HepG2 (cell line): ENCODE results near the gene PDE4C. TPM values are rescaled to one million over a fixed set of nuclear protein-coding genes. Genes with fewer than 3 reads are reported as not detected.

Source experiments
- ATAC-seq: fragments of 200-7000 bp; cut with Tn5 transposase; 3 replicates; pipeline ENCODE4 v1.9.1; 2020; ENCODE audit warnings: mild to moderate bottlenecking, moderate library complexity
- BruUV-seq: library from RNA; stranded (reverse); fragments of 400-500 nt; replicated peaks from 2 replicates; lab custom pipeline; 2021; lab: Mats Ljungman, UMichigan
- CTCF ChIA-PET: fragments of 300-600 bp; formaldehyde crosslinking; extraction: SDS; loops from one replicate; lab custom pipeline; 2021; ENCODE audit warnings: low total read pairs, inconsistent platforms, low intra/inter-chr PET ratio; lab: Yijun Ruan, JAX
- POLR2A ChIA-PET: fragments of 350-600 bp; sonication (Branson Sonifier 250); formaldehyde crosslinking; loops from one replicate; lab custom pipeline; 2020; ENCODE audit warnings: antibody characterized with exemption, inconsistent platforms; lab: Yijun Ruan, JAX
- DNase-seq: peaks from one replicate; pipeline ENCODE4 v3.0.0-alpha.2; 2015; ENCODE audit warnings: low spot score
- FAIRE-seq: peaks from 3 replicates; lab custom pipeline; 2011; peaks lifted over from hg19 to GRCh38; lab: Jason Lieb, UNC
- H2AFZ ChIP-seq: one replicate; pipeline ENCODE4 v1.6.1; 2011; ENCODE audit warnings: low read length, inconsistent platforms
- H3K27ac ChIP-seq: fragments of 300-600 bp; 3 replicates; pipeline ENCODE4 v1.8.0; 2011; ENCODE audit warnings: mixed run types, mild to moderate bottlenecking, mixed read lengths, low read length, inconsistent platforms; ENCODE audit not compliant: insufficient read depth; ENCODE audit errors: extremely low read length
- H3K27me3 ChIP-seq, 2 experiments: fragments of 200-600 bp in 1 of 2; 2 replicates in 1 of 2; 3 replicates in 1 of 2; pipeline versions ENCODE4 v1.6.0 to v1.8.0; 2011; ENCODE audit warnings: low read length in 2 of 2, mild to moderate bottlenecking in 2 of 2, moderate library complexity in 2 of 2, inconsistent platforms in 1 of 2; ENCODE audit not compliant: insufficient read depth in 2 of 2, control insufficient read depth in 1 of 2
- H3K36me3 ChIP-seq, 2 experiments: fragments of 200-600 bp in 1 of 2; replicated peaks in 1 of 2; 2 replicates in 1 of 2; 3 replicates in 1 of 2; pipeline versions ENCODE4 v1.5.1 to v1.8.0; 2011; ENCODE audit warnings: low read length in 2 of 2, inconsistent platforms in 1 of 2; ENCODE audit not compliant: insufficient read depth in 2 of 2, control insufficient read depth in 1 of 2
- H3K4me1 ChIP-seq: 2 replicates; pipeline ENCODE4 v1.5.1; 2012; ENCODE audit warnings: low read length, inconsistent platforms; ENCODE audit not compliant: insufficient read depth
- H3K4me2 ChIP-seq: 2 replicates; pipeline ENCODE4 v1.6.0; 2011; ENCODE audit warnings: low read depth, low read length, inconsistent platforms
- H3K4me3 ChIP-seq, 3 experiments: fragments of 200-600 bp in 1 of 3; sonication (generic), shearing (Covaris generic) in 1 of 3; replicated peaks in 1 of 3; 2 replicates each; pipeline ENCODE4 v1.5.1; 2011 to 2016; ENCODE audit warnings: low read length in 3 of 3, inconsistent platforms in 2 of 3, low read depth in 2 of 3, mild to moderate bottlenecking in 2 of 3, control low read depth in 1 of 3, mixed read lengths in 1 of 3; ENCODE audit not compliant: insufficient read depth in 1 of 3
- H3K79me2 ChIP-seq: one replicate; pipeline ENCODE4 v1.6.1; 2011; ENCODE audit warnings: low read length, inconsistent platforms; ENCODE audit not compliant: insufficient read depth
- H3K9ac ChIP-seq: 2 replicates; pipeline ENCODE4 v1.6.0; 2011; ENCODE audit warnings: mild to moderate bottlenecking, low read depth, low read length, inconsistent platforms; ENCODE audit not compliant: insufficient read depth
- H3K9me3 ChIP-seq: 2 replicates; pipeline ENCODE4 v1.5.1; 2012; ENCODE audit warnings: mild to moderate bottlenecking, low read length
- H4K20me1 ChIP-seq: 2 replicates; pipeline ENCODE4 v1.6.0; 2011; ENCODE audit warnings: inconsistent platforms, mild to moderate bottlenecking, low read length, moderate library complexity; ENCODE audit not compliant: insufficient read depth
- ATAD3A ChIP-seq: sonication (generic); formaldehyde crosslinking; IDR thresholded peaks from 2 replicates; pipeline ENCODE4 v1.4.0; 2020; ENCODE audit warnings: missing genetic modification reagents
- ATF7 ChIP-seq, 2 experiments: fragments of 450-650 bp in 1 of 2; sonication (generic) in 1 of 2; formaldehyde crosslinking in 1 of 2; IDR thresholded peaks; 2 replicates each; pipeline versions ENCODE4 v1.4.0 to v1.6.1; 2016 to 2020; ENCODE audit warnings: antibody characterized with exemption in 1 of 2, mild to moderate bottlenecking in 1 of 2, missing genetic modification reagents in 1 of 2
- CREB1 ChIP-seq, 2 experiments: fragments of 450-650 bp in 1 of 2; IDR thresholded peaks; 2 replicates each; pipeline ENCODE4 v1.6.1; 2016 to 2017; ENCODE audit warnings: control low read depth in 1 of 2, mild to moderate bottlenecking in 1 of 2, missing compliant biosample characterization in 1 of 2, missing genetic modification characterization in 1 of 2
- DRAP1 ChIP-seq: IDR thresholded peaks from 2 replicates; pipeline ENCODE4 v1.6.1; 2016; ENCODE audit warnings: missing genetic modification reagents, missing compliant biosample characterization
- FOXA1 ChIP-seq, 2 experiments: fragments of 450-650 bp in 1 of 2; sonication (generic) in 1 of 2; formaldehyde crosslinking in 1 of 2; IDR thresholded peaks; 2 replicates each; pipeline versions ENCODE4 v1.4.0 to v1.6.1; 2016 to 2020; ENCODE audit warnings: missing genetic modification reagents in 1 of 2
- KAT8 ChIP-seq: IDR thresholded peaks from 2 replicates; pipeline ENCODE4 v1.6.1; 2016; ENCODE audit warnings: missing genetic modification reagents, missing compliant biosample characterization
- MIER3 ChIP-seq: IDR thresholded peaks from 2 replicates; pipeline ENCODE4 v1.6.1; 2016; ENCODE audit warnings: missing compliant biosample characterization, borderline replicate concordance
- NPAS2 ChIP-seq: sonication (generic); formaldehyde crosslinking; IDR thresholded peaks from 2 replicates; pipeline ENCODE4 v1.8.0; 2022; ENCODE audit warnings: mild to moderate bottlenecking, missing genetic modification reagents, borderline replicate concordance
- ONECUT2 ChIP-seq: sonication (generic); formaldehyde crosslinking; IDR thresholded peaks from 2 replicates; pipeline ENCODE4 v1.4.0; 2020; ENCODE audit warnings: missing genetic modification reagents
- PAWR ChIP-seq: sonication (generic); formaldehyde crosslinking; IDR thresholded peaks from 2 replicates; pipeline ENCODE4 v1.4.0; 2020; ENCODE audit warnings: missing genetic modification reagents, mild to moderate bottlenecking, borderline replicate concordance
- ZBTB21 ChIP-seq: sonication (generic); formaldehyde crosslinking; IDR thresholded peaks from 2 replicates; pipeline ENCODE4 v1.4.0; 2020; ENCODE audit warnings: missing genetic modification reagents
- ZNF101 ChIP-seq: sonication (generic); formaldehyde crosslinking; IDR thresholded peaks from 2 replicates; pipeline ENCODE4 v1.4.0; 2020; ENCODE audit warnings: mild to moderate bottlenecking, low read depth, missing genetic modification reagents, borderline replicate concordance
- ZNF296 ChIP-seq: sonication (generic); formaldehyde crosslinking; conservative IDR thresholded peaks from 2 replicates; pipeline ENCODE4 v1.5.0; 2020; ENCODE audit warnings: mild to moderate bottlenecking, missing genetic modification reagents
- ZNF776 ChIP-seq: sonication (generic); formaldehyde crosslinking; IDR thresholded peaks from 2 replicates; pipeline ENCODE4 v1.4.0; 2020; ENCODE audit warnings: mild to moderate bottlenecking, missing genetic modification reagents
- WGBS: methylation state at CpG from one replicate; pipeline ENCODE4 v1.1.6; 2017; ENCODE audit warnings: low lambda C conversion rate; 5-methylcytosine and 5-hydroxymethylcytosine counted together
- in situ Hi-C: cut with HindIII; loops from 2 replicates; pipeline ENCODE4 v1.10.0; 2017; ENCODE audit warnings: low pct_unique_long_range_greater_than_20kb; ENCODE audit not compliant: extremely low pct_ligation_motif_present
- intact Hi-C: fragments of 100-400 bp; cut with micrococcal nuclease; formaldehyde crosslinking; loops from one replicate; pipeline ENCODE4 v1.10.0; 2022; ENCODE audit not compliant: unreplicated experiment
- polyA plus RNA-seq, 8 experiments: library from polyadenylated mRNA; depleted of rRNA in 3 of 8; stranded (reverse) in 7 of 8; unstranded in 1 of 8; fragments of >200 nt; fragmentation: Illumina TruSeq in 4 of 8; extraction: Trizol in 4 of 8; gene quantifications; 2 replicates each; pipeline versions ENCODE4 v1.2.1 to v1.2.3, GENCODE V29; 2011 to 2016; ENCODE audit warnings: low read depth in 4 of 8, missing spikeins in 1 of 8, mixed read lengths in 1 of 8; ENCODE audit not compliant: insufficient read depth in 1 of 8
- total RNA-seq, 5 experiments: library from RNA; depleted of rRNA; stranded (reverse); fragments of >200 nt; fragmentation: Illumina TruSeq; extraction: Trizol; gene quantifications; 2 replicates each; pipeline ENCODE4 v1.2.3, GENCODE V29; 2016; ENCODE audit warnings: low read depth in 1 of 5
- TF ChIP-seq, protein P1 (sequence below): sonication (generic); formaldehyde crosslinking; IDR thresholded peaks from 2 replicates; pipeline ENCODE4 v1.5.1; 2020; ENCODE audit warnings: missing genetic modification reagents, mild to moderate bottlenecking, borderline replicate concordance
- TF ChIP-seq, protein P2 (sequence below), 2 experiments: sonication (generic) in 1 of 2; formaldehyde crosslinking in 1 of 2; IDR thresholded peaks; 2 replicates each; pipeline versions ENCODE4 v1.4.0 to v1.6.1; 2018 to 2020; ENCODE audit warnings: missing genetic modification reagents in 2 of 2, borderline replicate concordance in 1 of 2, low read depth in 1 of 2, mild to moderate bottlenecking in 1 of 2, missing biosample characterization in 1 of 2

PDE4C gene
- total and polyA plus RNA-seq, 2 of the 13 experiments (the other 11 are each of a cell fraction or from before 2014, with no cell fraction given), result 1.4 to 14.0 TPM

GRCh38 chr19:18203863-18204393, 22.3 kb downstream of the PDE4C start, which contains the start of gene RAB3A:
Gene RAB3A (minus strand): TSS chr19:18204042. CDS start chr19:18202740, 1,302 bp downstream.
- 0% methylated on average over 3 of the region's 50 CpGs for WGBS
- BruUV-seq, result no TSS peak
- 0 out of 5 replicates have a peak, but pooled peaks cover 0 to 3% of the 10 kb centered on the region in 2 experiments for H3K27me3 ChIP-seq
- peaks cover 13% of the 10 kb centered on the region for H3K4me1 ChIP-seq
- DNase-seq (peak; percentile 99), ATAC-seq (peak; percentile 94), FAIRE-seq (peak; percentile 91)
- intact Hi-C loops, result loop anchor here (1.0 to 5.0 kb wide), 2 partner anchors 20 to 118 kb away; partner anchors contain the start of gene LSM4
- in situ Hi-C loops, result loop anchor here (10.0 kb wide), 1 partner anchor 211 kb away; the partner anchor contains the start of gene SSBP4
- H3K9ac ChIP-seq, result peak within 1 kb of the TSS; percentile 73
- H3K4me3 ChIP-seq, result peak within 1 kb of the TSS; percentile 73 to 94 (median 83)
- H3K36me3 ChIP-seq, result peaks cover 3 to 5% of the 10 kb centered on the region in 2 experiments; a peak in 1 of 5 replicates
- no peaks in the 10 kb centered on the region for H3K9me3 ChIP-seq
- H3K4me2 ChIP-seq, result peak within 1 kb of the TSS; percentile 98
- CTCF ChIA-PET, result no interaction called here
- POLR2A ChIA-PET, result interaction anchor here (0.6 to 4.0 kb wide), 8 partner anchors 12 to 182 kb away, joined by 3 to 27 read pairs (median 6); partner anchors contain the start of genes GDF15, JUND and MPV17L2
- no peak within 1 kb of the TSS for H2AFZ ChIP-seq
- H3K27ac ChIP-seq, result peak within 1 kb of the TSS; percentile 60
- no peaks in the 10 kb centered on the region for H3K79me2 ChIP-seq
- no peaks in the 10 kb centered on the region for H4K20me1 ChIP-seq
- no peak for TF ChIP-seq ZNF776 (CRISPR knock-in tag)
- peak; percentile 97 for TF ChIP-seq DRAP1 (CRISPR knock-in tag)
- TF ChIP-seq ATAD3A (CRISPR knock-in tag), result no peak
- TF ChIP-seq FOXA1 (IDR thresholded peaks at IDR 0.05), result no peak
- TF ChIP-seq FOXA1 (CRISPR knock-in tag; IDR thresholded peaks at IDR 0.05), result 0 out of 2 replicates have a peak, but pooled peaks have one; percentile 29
- TF ChIP-seq CREB1 (IDR thresholded peaks at IDR 0.05), result peak; percentile 94
- peak; percentile 85 for TF ChIP-seq CREB1 (CRISPR knock-in tag; IDR thresholded peaks at IDR 0.05)
- TF ChIP-seq, protein P1, sequence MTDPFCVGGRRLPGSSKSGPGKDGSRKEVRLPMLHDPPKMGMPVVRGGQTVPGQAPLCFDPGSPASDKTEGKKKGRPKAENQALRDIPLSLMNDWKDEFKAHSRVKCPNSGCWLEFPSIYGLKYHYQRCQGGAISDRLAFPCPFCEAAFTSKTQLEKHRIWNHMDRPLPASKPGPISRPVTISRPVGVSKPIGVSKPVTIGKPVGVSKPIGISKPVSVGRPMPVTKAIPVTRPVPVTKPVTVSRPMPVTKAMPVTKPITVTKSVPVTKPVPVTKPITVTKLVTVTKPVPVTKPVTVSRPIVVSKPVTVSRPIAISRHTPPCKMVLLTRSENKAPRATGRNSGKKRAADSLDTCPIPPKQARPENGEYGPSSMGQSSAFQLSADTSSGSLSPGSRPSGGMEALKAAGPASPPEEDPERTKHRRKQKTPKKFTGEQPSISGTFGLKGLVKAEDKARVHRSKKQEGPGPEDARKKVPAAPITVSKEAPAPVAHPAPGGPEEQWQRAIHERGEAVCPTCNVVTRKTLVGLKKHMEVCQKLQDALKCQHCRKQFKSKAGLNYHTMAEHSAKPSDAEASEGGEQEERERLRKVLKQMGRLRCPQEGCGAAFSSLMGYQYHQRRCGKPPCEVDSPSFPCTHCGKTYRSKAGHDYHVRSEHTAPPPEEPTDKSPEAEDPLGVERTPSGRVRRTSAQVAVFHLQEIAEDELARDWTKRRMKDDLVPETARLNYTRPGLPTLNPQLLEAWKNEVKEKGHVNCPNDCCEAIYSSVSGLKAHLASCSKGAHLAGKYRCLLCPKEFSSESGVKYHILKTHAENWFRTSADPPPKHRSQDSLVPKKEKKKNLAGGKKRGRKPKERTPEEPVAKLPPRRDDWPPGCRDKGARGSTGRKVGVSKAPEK (CRISPR knock-in tag), result no peak
- 0 out of 2 replicates have a peak, but pooled peaks have one; percentile 44 for TF ChIP-seq ZBTB21 (CRISPR knock-in tag)
- peak; percentile 15; the same call in 1 of the 2 replicates for TF ChIP-seq ATF7 (IDR thresholded peaks at IDR 0.05)
- 0 out of 2 replicates have a peak, but pooled peaks have one; percentile 9 for TF ChIP-seq ATF7 (CRISPR knock-in tag; IDR thresholded peaks at IDR 0.05)
- TF ChIP-seq NPAS2, result no peak
- TF ChIP-seq, protein P2, sequence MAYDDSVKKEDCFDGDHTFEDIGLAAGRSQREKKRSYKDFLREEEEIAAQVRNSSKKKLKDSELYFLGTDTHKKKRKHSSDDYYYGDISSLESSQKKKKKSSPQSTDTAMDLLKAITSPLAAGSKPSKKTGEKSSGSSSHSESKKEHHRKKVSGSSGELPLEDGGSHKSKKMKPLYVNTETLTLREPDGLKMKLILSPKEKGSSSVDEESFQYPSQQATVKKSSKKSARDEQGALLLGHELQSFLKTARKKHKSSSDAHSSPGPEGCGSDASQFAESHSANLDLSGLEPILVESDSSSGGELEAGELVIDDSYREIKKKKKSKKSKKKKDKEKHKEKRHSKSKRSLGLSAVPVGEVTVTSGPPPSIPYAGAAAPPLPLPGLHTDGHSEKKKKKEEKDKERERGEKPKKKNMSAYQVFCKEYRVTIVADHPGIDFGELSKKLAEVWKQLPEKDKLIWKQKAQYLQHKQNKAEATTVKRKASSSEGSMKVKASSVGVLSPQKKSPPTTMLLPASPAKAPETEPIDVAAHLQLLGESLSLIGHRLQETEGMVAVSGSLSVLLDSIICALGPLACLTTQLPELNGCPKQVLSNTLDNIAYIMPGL (CRISPR knock-in tag; IDR thresholded peaks at IDR 0.05; ENCODE audit: borderline replicate concordance in 1 of 2, low read depth in 1 of 2), result peak; percentile 14 to 67; a peak in 3 of 4 replicates
- 0 out of 2 replicates have a peak, but pooled peaks have one; percentile 25 for TF ChIP-seq MIER3 (CRISPR knock-in tag)
- TF ChIP-seq KAT8, result no peak
- TF ChIP-seq ONECUT2, result no peak
- TF ChIP-seq PAWR (CRISPR knock-in tag), result no peak
- no peak for TF ChIP-seq ZNF101 (CRISPR knock-in tag)
- no peak for TF ChIP-seq ZNF296 (CRISPR knock-in tag)
